H1 (cell line): Measurements from ENCODE around the gene FOXN4. TPM values are rescaled to one million over a fixed set of nuclear protein-coding genes. Genes with fewer than 3 reads are reported as not detected.

Experiments
- CTCF ChIA-PET: fragments of 300-600 bp; sonication (Branson Sonifier 250); formaldehyde crosslinking; loops from one replicate; lab custom pipeline; 2021; ENCODE audit not compliant: partially characterized antibody; lab: Charles Lee
- POLR2A ChIA-PET: fragments of 300-600 bp; sonication (Branson Sonifier 250); formaldehyde crosslinking; loops from one replicate; lab custom pipeline; 2021; ENCODE audit warnings: inconsistent platforms; ENCODE audit not compliant: partially characterized antibody; lab: Charles Lee
- DNase-seq, 2 experiments: peaks; one replicate each; pipeline versions ENCODE4 v3.0.0 to v3.0.0-alpha.2; 2010 to 2022; ENCODE audit warnings: low spot score in 2 of 2, low read depth in 1 of 2, mixed read lengths in 1 of 2
- FAIRE-seq: peaks from 2 replicates; lab custom pipeline; 2011; peaks lifted over from hg19 to GRCh38; lab: Jason Lieb, UNC
- H2AFZ ChIP-seq: 2 replicates; pipeline ENCODE4 v1.8.1; 2012; ENCODE audit warnings: low read length, inconsistent platforms
- H2AK5ac ChIP-seq: 2 replicates; pipeline ENCODE4 v1.6.1; 2013; ENCODE audit warnings: low read depth, low read length
- H2BK120ac ChIP-seq: replicated peaks from 2 replicates; pipeline ENCODE3; 2013; ENCODE audit warnings: low read depth, low read length, inconsistent platforms
- H2BK12ac ChIP-seq: 2 replicates; pipeline ENCODE4 v1.6.1; 2013; ENCODE audit warnings: low read depth, low read length
- H2BK15ac ChIP-seq: 2 replicates; pipeline ENCODE4 v1.6.1; 2013; ENCODE audit warnings: low read length
- H2BK20ac ChIP-seq: 2 replicates; pipeline ENCODE4 v1.6.1; 2013; ENCODE audit warnings: low read length
- H2BK5ac ChIP-seq: 2 replicates; pipeline ENCODE4 v1.6.1; 2013; ENCODE audit warnings: low read depth, low read length
- H3K14ac ChIP-seq: 2 replicates; pipeline ENCODE4 v1.6.1; 2013; ENCODE audit warnings: inconsistent platforms; ENCODE audit not compliant: insufficient read length
- H3K18ac ChIP-seq: 2 replicates; pipeline ENCODE4 v1.6.1; 2013; ENCODE audit warnings: low read length; ENCODE audit errors: extremely low read depth
- H3K23ac ChIP-seq: 2 replicates; pipeline ENCODE4 v1.6.1; 2013; ENCODE audit warnings: inconsistent platforms; ENCODE audit not compliant: insufficient read length
- H3K23me2 ChIP-seq: 2 replicates; pipeline ENCODE4 v1.6.1; 2013; ENCODE audit warnings: low read depth, low read length
- H3K27ac ChIP-seq: 2 replicates; pipeline ENCODE4 v1.6.1; 2011; ENCODE audit warnings: low read depth, low read length, inconsistent platforms
- H3K27me3 ChIP-seq, 4 experiments: replicated peaks in 1 of 4; 1 replicate in 1 of 4; 2 replicates in 3 of 4; pipeline versions ENCODE4 v1.6.1 to v1.8.1; 2011 to 2013; ENCODE audit warnings: low read length in 3 of 4, mild to moderate bottlenecking in 3 of 4, inconsistent platforms in 2 of 4, mixed read lengths in 2 of 4, moderate library complexity in 1 of 4; ENCODE audit not compliant: control insufficient read depth in 3 of 4, insufficient read depth in 3 of 4; ENCODE audit errors: extremely low read depth in 1 of 4
- H3K36me3 ChIP-seq, 4 experiments: 2 replicates each; pipeline versions ENCODE4 v1.6.1 to v1.8.1; 2011 to 2013; ENCODE audit warnings: mild to moderate bottlenecking in 4 of 4, low read length in 3 of 4, moderate library complexity in 2 of 4, control low read depth in 1 of 4, inconsistent platforms in 1 of 4; ENCODE audit not compliant: insufficient read depth in 4 of 4, control insufficient read depth in 2 of 4
- H3K4ac ChIP-seq: replicated peaks from 2 replicates; pipeline ENCODE3; 2013; ENCODE audit warnings: low read length, low read depth, mixed read lengths, inconsistent platforms; ENCODE audit not compliant: insufficient read length
- H3K4me1 ChIP-seq, 4 experiments: replicated peaks in 1 of 4; 1 replicate in 1 of 4; 2 replicates in 3 of 4; pipeline versions ENCODE4 v1.6.1 to v1.8.1; 2011 to 2013; ENCODE audit warnings: low read length in 3 of 4, inconsistent platforms in 2 of 4, mixed read lengths in 1 of 4; ENCODE audit not compliant: insufficient read depth in 4 of 4, control insufficient read depth in 3 of 4
- H3K4me2 ChIP-seq, 2 experiments: 2 replicates each; pipeline versions ENCODE4 v1.6.1 to v1.8.1; 2011 to 2013; ENCODE audit warnings: low read depth in 2 of 2, low read length in 2 of 2, control low read depth in 1 of 2, inconsistent platforms in 1 of 2, mild to moderate bottlenecking in 1 of 2; ENCODE audit not compliant: insufficient read depth in 1 of 2
- H3K4me3 ChIP-seq, 4 experiments: fragments of 200-600, 300-600 bp in 1 of 4; sonication (generic), shearing (Covaris generic), sonication (Bioruptor Twin) in 1 of 4; 2 replicates each; pipeline versions ENCODE4 v1.5.1 to v1.8.1; 2011 to 2016; ENCODE audit warnings: low read length in 4 of 4, low read depth in 3 of 4, control low read depth in 2 of 4, inconsistent platforms in 2 of 4, mild to moderate bottlenecking in 2 of 4, mixed read lengths in 1 of 4, moderate library complexity in 1 of 4; ENCODE audit not compliant: insufficient read depth in 2 of 4; ENCODE audit errors: extremely low read depth in 1 of 4
- H3K56ac ChIP-seq: replicated peaks from 2 replicates; pipeline ENCODE3; 2013; ENCODE audit warnings: low read depth, mild to moderate bottlenecking, mixed read lengths, low read length, inconsistent platforms; ENCODE audit not compliant: insufficient read length
- H3K79me1 ChIP-seq: 2 replicates; pipeline ENCODE4 v1.6.1; 2013; ENCODE audit warnings: low read depth, low read length, control low read depth
- H3K79me2 ChIP-seq, 2 experiments: 2 replicates each; pipeline versions ENCODE4 v1.6.1 to v1.8.1; 2012 to 2013; ENCODE audit warnings: low read length in 2 of 2, mild to moderate bottlenecking in 2 of 2, inconsistent platforms in 1 of 2; ENCODE audit not compliant: insufficient read depth in 2 of 2, control insufficient read depth in 1 of 2
- H3K9ac ChIP-seq, 4 experiments: replicated peaks in 1 of 4; 1 replicate in 1 of 4; 2 replicates in 3 of 4; pipeline versions ENCODE4 v1.6.1 to v1.8.1; 2011 to 2013; ENCODE audit warnings: low read depth in 3 of 4, low read length in 3 of 4, control low read depth in 2 of 4, mild to moderate bottlenecking in 2 of 4, moderate library complexity in 2 of 4, inconsistent platforms in 1 of 4; ENCODE audit errors: extremely low read depth in 1 of 4
- H3K9me3 ChIP-seq, 2 experiments: 2 replicates each; pipeline versions ENCODE4 v1.6.1 to v1.8.1; 2012 to 2013; ENCODE audit warnings: mild to moderate bottlenecking in 2 of 2, moderate library complexity in 2 of 2, control low read depth in 1 of 2, inconsistent platforms in 1 of 2, low read depth in 1 of 2, low read length in 1 of 2, mixed read lengths in 1 of 2; ENCODE audit not compliant: insufficient read depth in 2 of 2
- H4K20me1 ChIP-seq, 2 experiments: replicated peaks in 1 of 2; 2 replicates each; pipeline versions ENCODE3 to v1.8.1; 2011 to 2013; ENCODE audit warnings: inconsistent platforms in 2 of 2, low read length in 2 of 2, mild to moderate bottlenecking in 1 of 2; ENCODE audit not compliant: insufficient read depth in 2 of 2, control insufficient read depth in 1 of 2
- H4K5ac ChIP-seq: 2 replicates; pipeline ENCODE4 v1.6.1; 2013; ENCODE audit warnings: low read length, low read depth, mixed read lengths, inconsistent platforms; ENCODE audit not compliant: insufficient read length
- H4K8ac ChIP-seq: 2 replicates; pipeline ENCODE4 v1.8.0; 2013; ENCODE audit warnings: mild to moderate bottlenecking, moderate library complexity, low read length, inconsistent platforms; ENCODE audit not compliant: insufficient read depth; ENCODE audit errors: extremely low read depth
- H4K91ac ChIP-seq: replicated peaks from 2 replicates; pipeline ENCODE3; 2013; ENCODE audit warnings: low read length, mixed read lengths, inconsistent platforms; ENCODE audit not compliant: insufficient read length
- WGBS, 2 experiments: shearing (Covaris generic) in 1 of 2; methylation state at CpG; one replicate each; pipeline versions ENCODE4 v1.1.6 to v1.1.7; 2013 to 2015; ENCODE audit warnings: low lambda C conversion rate in 2 of 2, mixed read lengths in 2 of 2, inconsistent platforms in 1 of 2, low coverage in 1 of 2, missing lambda C conversion rate in 1 of 2; ENCODE audit not compliant: insufficient replicate concordance in 2 of 2, insufficient coverage in 1 of 2, insufficient read length in 1 of 2; ENCODE audit errors: extremely low coverage in 1 of 2, missing lambda C conversion rate in 1 of 2; 5-methylcytosine and 5-hydroxymethylcytosine counted together
- polyA plus RNA-seq, 7 experiments: library from polyadenylated mRNA; depleted of rRNA in 3 of 7; stranded (reverse) in 5 of 7; unstranded in 2 of 7; fragments of >200 nt in 5 of 7; fragments of 200-250 nt in 2 of 7; gene quantifications; 1 replicate in 5 of 7; 2 replicates in 1 of 7; 4 replicates in 1 of 7; pipeline versions ENCODE4 v1.2.1 to v1.2.3, GENCODE V29; 2011 to 2013; ENCODE audit warnings: missing spikeins in 2 of 7, mixed read lengths in 2 of 7
- total RNA-seq: library from RNA; stranded (reverse); fragmentation: NEBNext Ultra II Directional; extraction: Animal tissue kit (Norgen Biotek cat#: 25700); gene quantifications from 2 replicates; pipeline ENCODE4 v1.2.1, GENCODE V29; 2021

Gene FOXN4
- total and polyA plus RNA-seq, 2 of the 8 experiments (the other 6 are each of a cell fraction or from before 2014, with no cell fraction given): 0.26 to 0.29 TPM

- Histone ChIP-seq H3K23me2 (no peaks in the 10 kb centered on the region), H3K27ac (no peak overlapping the region), H2AK5ac (no peak overlapping the region), H3K79me1 (no peaks in the 10 kb centered on the region), H4K20me1 (no peaks in the 10 kb centered on the region), H3K4me3 (no peak overlapping the region), H3K18ac (no peak overlapping the region), H3K79me2 (no peaks in the 10 kb centered on the region), H3K27me3 (no peaks in the 10 kb centered on the region; a peak in 1 of 7 replicates), H2BK5ac (no peak overlapping the region), H3K4me2 (no peak overlapping the region), H4K5ac (no peak overlapping the region), H3K14ac (no peak overlapping the region), H2BK12ac (no peak overlapping the region), H4K8ac (no peak overlapping the region), H2BK15ac (no peak overlapping the region), H2BK120ac (no peak overlapping the region), H3K36me3 (no peaks in the 10 kb centered on the region), H2BK20ac (no peak overlapping the region), H3K4ac (no peak overlapping the region), H3K9ac (no peak overlapping the region), H3K9me3 (no peaks in the 10 kb centered on the region), H2AFZ (0 out of 2 replicates have a peak overlapping the region, but pooled peaks have one; percentile 38), H4K91ac (no peak overlapping the region), H3K23ac (no peak overlapping the region), H3K4me1 (no peaks in the 10 kb centered on the region), H3K56ac (no peak overlapping the region)
- CTCF ChIA-PET: interaction anchor here (1.0 to 1.7 kb wide), 7 partner anchors 8 to 86 kb away, joined by 3 to 11 read pairs (median 4); partner anchors contain the start of gene MYO1H
- DNase-seq: no peak
- POLR2A ChIA-PET: interaction anchor here (0.6 to 0.7 kb wide), 2 partner anchors 228 to 479 kb away, joined by 3 read pairs; no protein-coding TSS in a partner anchor
- 88% methylated on average over 16 of the region's 16 CpGs; no CpG with 5 or more reads in 1 of the 2 experiments for WGBS, 2 experiments
- FAIRE-seq: no peak
Observed at GRCh38 chr12:109330282-109331230, 21.5 kb upstream of the FOXN4 start.
